Pancreas (tissue), 10 donors: Measurements from ENCODE around the gene SNX5. TPM values are rescaled to one million over a fixed set of nuclear protein-coding genes. Genes with fewer than 3 reads are reported as not detected.

Experiments
- ATAC-seq, 4 donors: fragments of 200-7000 bp; cut with Tn5 transposase; one replicate each; pipeline versions ENCODE4 v1.8.0 to v1.9.1; 2020; ENCODE audit warnings: mild to moderate bottlenecking in 4 of 4, moderate library complexity in 4 of 4
- DNase-seq, 6 donors: peaks; one replicate each; pipeline ENCODE4 v3.0.0-alpha.2; 2020
- FAIRE-seq: peaks from 2 replicates; lab custom pipeline; 2012; peaks lifted over from hg19 to GRCh38; lab: Jason Lieb, UNC
- H3K27ac ChIP-seq, 4 donors: fragments of 200-600 bp; sonication (generic); 1 replicate in 3 of 4; 2 replicates in 1 of 4; pipeline versions ENCODE4 v1.5.0 to v1.8.0; 2020
- H3K27me3 ChIP-seq, 4 donors: fragments of 200-600 bp; one replicate each; pipeline ENCODE4 v1.8.0; 2021
- H3K36me3 ChIP-seq, 3 donors: fragments of 200-600 bp; sonication (generic) in 1 of 3; one replicate each; pipeline versions ENCODE4 v1.5.0 to v1.8.0; 2020 to 2021
- H3K4me1 ChIP-seq, 3 donors: fragments of 200-600 bp; one replicate each; pipeline ENCODE4 v1.8.0; 2021
- H3K4me3 ChIP-seq, 4 donors: fragments of 200-600 bp; sonication (generic) in 2 of 4; one replicate each; pipeline versions ENCODE4 v1.5.0 to v1.8.0; 2020 to 2021
- H3K9me3 ChIP-seq, 4 donors: fragments of 200-600 bp; one replicate each; pipeline ENCODE4 v1.8.0; 2021
- WGBS, 2 donors: extraction: QIAGEN DNeasy Blood & Tissue Kit; methylation state at CpG; one replicate each; pipeline ENCODE4 v1.1.7; 2013; 5-methylcytosine and 5-hydroxymethylcytosine counted together
- intact Hi-C, 3 donors: fragments of 100-400 bp; cut with DNase I; formaldehyde crosslinking; loops; one replicate each; pipeline versions ENCODE4 v1.11.1 to v1.14.2; 2022
- polyA plus RNA-seq, 2 donors: library from polyadenylated mRNA; stranded (reverse); fragments of 200-250 nt; gene quantifications; one replicate each; pipeline ENCODE4 v1.2.3, GENCODE V29; 2013
- total RNA-seq, 6 donors: library from RNA; stranded (reverse); fragmentation: NEBNext Ultra II Directional in 4 of 6; extraction: Animal tissue kit (Norgen Biotek cat#: 25700) in 4 of 6; gene quantifications; one replicate each; pipeline versions ENCODE4 v1.2.1 to v1.2.4, GENCODE V29; 2021 to 2023
- TF ChIP-seq, protein P1 (sequence below), 4 donors: fragments of 200-600 bp; sonication (generic) in 3 of 4; IDR thresholded peaks; one replicate each; pipeline versions ENCODE4 v1.5.0 to v1.8.0; 2021; ENCODE audit warnings: antibody characterized with exemption in 4 of 4
- donor health status: healthy with polysubstance abuse.
- donor health status: DM: no; HTN: no; CAD: no; lungs with moderate emphysema.
- donor health status: DM: no; HTN: no; CAD: no.
- donor health status: control.
- donor health status: control.
- donor health status: Bipolar disorder and iron deficiency.
- donor health status: DM: yes; HTN: yes; CAD: no.
- donor health status: DM: no; HTN: no; CAD: no.
- donor health status: DM: no; HTN: no; CAD: no.
- donor health status: DM: yes; HTN: yes; CAD: no.

SNX5 gene
- total and polyA plus RNA-seq, 8 donors = 20.5 to 38.4 (median 31.1) TPM

DNA sequence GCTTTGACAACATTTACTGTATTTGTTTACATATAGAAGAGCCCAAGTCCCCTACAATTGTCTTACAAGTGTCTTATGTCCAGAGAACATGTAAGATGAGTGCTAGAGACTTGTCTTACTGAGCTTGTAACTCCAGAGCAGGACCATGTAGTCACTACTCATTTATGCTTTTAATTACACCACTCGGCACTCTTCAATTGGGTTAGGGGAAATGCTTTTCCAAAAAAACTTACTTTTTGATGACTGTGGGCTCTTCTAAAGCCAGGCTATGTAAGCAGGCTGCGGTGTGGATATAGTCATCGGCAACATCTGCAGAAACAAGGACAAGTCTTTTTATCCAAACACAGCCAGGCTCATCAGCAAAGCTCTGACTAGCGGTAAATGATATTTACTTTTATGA, 18.7 kb downstream of the SNX5 start:
- H3K27ac ChIP-seq = no peak overlapping the region
- no peak for FAIRE-seq
- H3K9me3 ChIP-seq = no peaks in the 10 kb centered on the region
- intact Hi-C loops = no loop called here
- no peaks in the 10 kb centered on the region for H3K4me1 ChIP-seq
- H3K27me3 ChIP-seq = no peaks in the 10 kb centered on the region
- TF ChIP-seq, protein P1, sequence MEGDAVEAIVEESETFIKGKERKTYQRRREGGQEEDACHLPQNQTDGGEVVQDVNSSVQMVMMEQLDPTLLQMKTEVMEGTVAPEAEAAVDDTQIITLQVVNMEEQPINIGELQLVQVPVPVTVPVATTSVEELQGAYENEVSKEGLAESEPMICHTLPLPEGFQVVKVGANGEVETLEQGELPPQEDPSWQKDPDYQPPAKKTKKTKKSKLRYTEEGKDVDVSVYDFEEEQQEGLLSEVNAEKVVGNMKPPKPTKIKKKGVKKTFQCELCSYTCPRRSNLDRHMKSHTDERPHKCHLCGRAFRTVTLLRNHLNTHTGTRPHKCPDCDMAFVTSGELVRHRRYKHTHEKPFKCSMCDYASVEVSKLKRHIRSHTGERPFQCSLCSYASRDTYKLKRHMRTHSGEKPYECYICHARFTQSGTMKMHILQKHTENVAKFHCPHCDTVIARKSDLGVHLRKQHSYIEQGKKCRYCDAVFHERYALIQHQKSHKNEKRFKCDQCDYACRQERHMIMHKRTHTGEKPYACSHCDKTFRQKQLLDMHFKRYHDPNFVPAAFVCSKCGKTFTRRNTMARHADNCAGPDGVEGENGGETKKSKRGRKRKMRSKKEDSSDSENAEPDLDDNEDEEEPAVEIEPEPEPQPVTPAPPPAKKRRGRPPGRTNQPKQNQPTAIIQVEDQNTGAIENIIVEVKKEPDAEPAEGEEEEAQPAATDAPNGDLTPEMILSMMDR (IDR thresholded peaks at IDR 0.05) = no peak
- WGBS, 2 donors = 95 to 97% methylated on average over 4 of the region's 4 CpGs
- no peak for ATAC-seq
- peaks cover 11 to 74% (median 39%) of the 10 kb centered on the region in 3 donors for H3K36me3 ChIP-seq
- H3K4me3 ChIP-seq = no peak overlapping the region
- DNase-seq = no peak

DNA sequence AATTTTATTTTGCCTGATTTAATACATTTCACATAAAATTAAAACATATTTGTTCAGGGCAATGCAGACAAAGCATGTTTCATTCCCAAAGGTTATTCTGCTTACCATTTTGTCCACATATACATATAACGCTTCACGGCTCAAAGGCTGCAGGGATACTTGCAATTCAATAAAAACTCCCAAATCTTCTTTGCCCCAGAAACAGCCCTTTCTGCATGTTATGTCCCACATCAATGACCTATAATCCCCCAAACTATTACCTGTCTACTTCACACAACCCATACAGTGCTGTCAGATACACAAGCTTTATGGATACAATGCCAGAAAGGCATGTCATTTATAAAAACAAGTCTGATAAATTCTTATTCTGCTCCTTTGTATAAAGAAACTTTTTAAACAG, 20.2 kb downstream of the SNX5 start:
- Histone ChIP-seq H3K4me3 (no peak overlapping the region), H3K27ac (no peak overlapping the region), H3K4me1 (no peaks in the 10 kb centered on the region), H3K9me3 (no peaks in the 10 kb centered on the region), H3K36me3 (peaks cover 7 to 66% (median 32%) of the 10 kb centered on the region in 3 donors), H3K27me3 (no peaks in the 10 kb centered on the region)
- no peak for DNase-seq
- TF ChIP-seq, protein P1 (IDR thresholded peaks at IDR 0.05) = no peak
- FAIRE-seq = no peak
- no peak for ATAC-seq
- intact Hi-C loops = no loop called here
- 95 to 97% methylated on average over 2 of the region's 2 CpGs for WGBS, 2 donors

DNA sequence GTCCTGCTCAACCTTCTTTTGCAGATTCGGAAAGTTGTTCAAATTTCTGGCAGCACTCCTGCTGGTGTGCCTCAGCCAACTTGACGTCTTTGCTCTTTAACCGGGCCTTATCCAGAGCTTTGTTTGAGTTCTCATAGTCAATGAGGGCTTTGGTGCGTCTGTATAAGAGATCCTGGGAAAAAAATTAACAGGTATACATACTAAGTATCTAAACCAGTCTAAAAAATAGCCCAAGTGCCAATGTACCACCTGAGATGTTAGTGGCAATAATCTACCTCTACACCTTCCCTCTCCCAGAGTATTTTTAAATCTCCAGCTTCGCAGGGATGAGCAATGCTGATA, 21.1 kb downstream of the SNX5 start:
- Histone ChIP-seq H3K4me1 (no peaks in the 10 kb centered on the region), H3K36me3 (peaks cover 6 to 71% (median 29%) of the 10 kb centered on the region in 3 donors), H3K27ac (no peak overlapping the region), H3K9me3 (no peaks in the 10 kb centered on the region), H3K27me3 (no peaks in the 10 kb centered on the region), H3K4me3 (no peak overlapping the region)
- TF ChIP-seq, protein P1 (IDR thresholded peaks at IDR 0.05) = no peak
- DNase-seq (no peak), FAIRE-seq (no peak), ATAC-seq (peak in 1 of 4 donors; percentile 42)
- 42 to 50% methylated on average over 5 of the region's 5 CpGs for WGBS, 2 donors
- intact Hi-C loops = no loop called here

DNA sequence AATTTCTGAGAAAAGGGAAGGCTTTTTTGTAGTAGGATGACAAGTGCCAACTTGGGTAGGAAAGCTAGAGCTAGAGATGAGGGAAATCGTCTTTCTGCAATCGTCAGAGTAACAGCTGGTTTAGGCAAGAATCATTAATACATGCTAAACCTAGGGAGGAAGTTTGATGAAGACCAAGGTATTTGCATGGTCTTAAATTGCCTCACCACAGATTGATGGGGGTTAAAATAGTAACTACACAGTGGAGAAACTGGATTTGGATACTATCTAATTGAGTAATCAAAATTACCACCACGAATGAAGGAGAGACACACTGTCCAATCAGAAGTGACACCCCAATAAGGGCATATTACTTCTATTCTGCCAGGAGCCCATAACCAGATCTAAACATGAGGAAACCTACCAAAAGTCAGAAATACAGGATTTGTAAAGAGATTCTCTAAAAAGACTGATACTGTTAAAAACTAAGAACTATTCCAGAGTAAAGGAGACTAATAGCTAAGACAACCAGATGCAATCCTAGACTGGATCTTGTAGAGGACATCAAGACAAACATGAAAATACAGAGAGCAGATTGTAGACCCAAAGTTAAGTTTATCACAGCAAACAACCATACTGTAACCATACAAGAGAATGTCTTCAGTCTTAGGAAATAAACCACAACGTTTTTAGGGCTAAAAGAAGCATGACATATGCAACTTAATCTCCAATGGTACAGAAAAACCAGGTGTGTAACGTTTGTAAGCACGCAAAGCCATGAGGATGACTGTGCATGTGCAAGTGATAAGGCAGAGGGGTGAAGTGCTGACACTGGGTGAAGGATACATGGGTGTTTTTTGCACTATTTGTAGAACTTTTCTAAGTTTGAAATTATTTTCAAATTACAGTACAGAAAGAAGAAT, 21.8 kb downstream of the SNX5 start:
- TF ChIP-seq, protein P1 (IDR thresholded peaks at IDR 0.05) = no peak
- Histone ChIP-seq H3K9me3 (no peaks in the 10 kb centered on the region), H3K27ac (no peak overlapping the region), H3K4me1 (no peaks in the 10 kb centered on the region), H3K27me3 (no peaks in the 10 kb centered on the region), H3K4me3 (no peak overlapping the region), H3K36me3 (peaks cover 6 to 70% (median 23%) of the 10 kb centered on the region in 3 donors)
- no peak for ATAC-seq
- intact Hi-C loops = no loop called here
- DNase-seq = no peak
- FAIRE-seq = no peak
- 54 to 60% methylated on average over 6 of the region's 6 CpGs for WGBS, 2 donors

DNA sequence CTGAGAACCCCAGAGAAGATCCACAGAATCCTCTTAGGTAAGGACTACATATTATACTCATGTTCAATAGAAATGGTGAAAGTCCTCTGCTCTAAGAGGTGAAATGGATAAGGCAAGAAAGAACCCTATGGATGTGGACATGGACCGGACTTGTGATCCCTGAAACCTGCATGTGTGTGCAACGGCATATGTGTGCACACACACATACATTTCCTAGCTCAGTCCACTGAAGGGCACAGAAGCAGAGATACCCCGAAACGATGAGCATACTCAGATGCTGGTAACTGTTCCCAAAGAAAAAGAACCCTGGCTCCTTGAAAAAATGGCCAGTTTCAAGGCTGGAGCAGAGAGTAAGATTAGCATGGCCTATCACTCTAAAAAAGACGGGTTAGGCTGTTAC, 22.6 kb downstream of the SNX5 start:
- Histone ChIP-seq H3K36me3 (peaks cover 6 to 62% (median 23%) of the 10 kb centered on the region in 3 donors), H3K4me1 (no peaks in the 10 kb centered on the region)
- FAIRE-seq = no peak

More for the DNA sequence above, 22.6 kb downstream of the SNX5 start:
- Histone ChIP-seq H3K27me3 (no peaks in the 10 kb centered on the region), H3K9me3 (no peaks in the 10 kb centered on the region), H3K4me3 (no peak overlapping the region), H3K27ac (no peak overlapping the region)
- WGBS, 2 donors = 91 to 95% methylated on average over 5 of the region's 5 CpGs
- ATAC-seq (no peak), DNase-seq (no peak)
- intact Hi-C loops = no loop called here
- TF ChIP-seq, protein P1 (IDR thresholded peaks at IDR 0.05) = no peak
